Pancreas (tissue), 10 donors: Measurements from ENCODE around the gene SMARCA1. TPM values are rescaled to one million over a fixed set of nuclear protein-coding genes. Genes with fewer than 3 reads are reported as not detected.

Experiments
- ATAC-seq, 4 donors: fragments of 200-7000 bp; cut with Tn5 transposase; one replicate each; pipeline versions ENCODE4 v1.8.0 to v1.9.1; 2020; ENCODE audit warnings: mild to moderate bottlenecking in 4 of 4, moderate library complexity in 4 of 4
- DNase-seq, 6 donors: peaks; one replicate each; pipeline ENCODE4 v3.0.0-alpha.2; 2020
- FAIRE-seq: peaks from 2 replicates; lab custom pipeline; 2012; peaks lifted over from hg19 to GRCh38; lab: Jason Lieb, UNC
- H3K27ac ChIP-seq, 4 donors: fragments of 200-600 bp; sonication (generic); 1 replicate in 3 of 4; 2 replicates in 1 of 4; pipeline versions ENCODE4 v1.5.0 to v1.8.0; 2020
- H3K27me3 ChIP-seq, 4 donors: fragments of 200-600 bp; one replicate each; pipeline ENCODE4 v1.8.0; 2021
- H3K36me3 ChIP-seq, 3 donors: fragments of 200-600 bp; sonication (generic) in 1 of 3; one replicate each; pipeline versions ENCODE4 v1.5.0 to v1.8.0; 2020 to 2021
- H3K4me1 ChIP-seq, 3 donors: fragments of 200-600 bp; one replicate each; pipeline ENCODE4 v1.8.0; 2021
- H3K4me3 ChIP-seq, 4 donors: fragments of 200-600 bp; sonication (generic) in 2 of 4; one replicate each; pipeline versions ENCODE4 v1.5.0 to v1.8.0; 2020 to 2021
- H3K9me3 ChIP-seq, 4 donors: fragments of 200-600 bp; one replicate each; pipeline ENCODE4 v1.8.0; 2021
- WGBS, 2 donors: extraction: QIAGEN DNeasy Blood & Tissue Kit; methylation state at CpG; one replicate each; pipeline ENCODE4 v1.1.7; 2013; 5-methylcytosine and 5-hydroxymethylcytosine counted together
- intact Hi-C, 3 donors: fragments of 100-400 bp; cut with DNase I; formaldehyde crosslinking; loops; one replicate each; pipeline versions ENCODE4 v1.11.1 to v1.14.2; 2022
- polyA plus RNA-seq, 2 donors: library from polyadenylated mRNA; stranded (reverse); fragments of 200-250 nt; gene quantifications; one replicate each; pipeline ENCODE4 v1.2.3, GENCODE V29; 2013
- total RNA-seq, 6 donors: library from RNA; stranded (reverse); fragmentation: NEBNext Ultra II Directional in 4 of 6; extraction: Animal tissue kit (Norgen Biotek cat#: 25700) in 4 of 6; gene quantifications; one replicate each; pipeline versions ENCODE4 v1.2.1 to v1.2.4, GENCODE V29; 2021 to 2023
- TF ChIP-seq, protein P1 (sequence below), 4 donors: fragments of 200-600 bp; sonication (generic) in 3 of 4; IDR thresholded peaks; one replicate each; pipeline versions ENCODE4 v1.5.0 to v1.8.0; 2021; ENCODE audit warnings: antibody characterized with exemption in 4 of 4
- donor health status: healthy with polysubstance abuse.
- donor health status: DM: no; HTN: no; CAD: no; lungs with moderate emphysema.
- donor health status: DM: no; HTN: no; CAD: no.
- donor health status: control.
- donor health status: control.
- donor health status: Bipolar disorder and iron deficiency.
- donor health status: DM: yes; HTN: yes; CAD: no.
- donor health status: DM: no; HTN: no; CAD: no.
- donor health status: DM: no; HTN: no; CAD: no.
- donor health status: DM: yes; HTN: yes; CAD: no.

Gene SMARCA1
- total and polyA plus RNA-seq, 8 donors = 6.8 to 27.6 (median 11.4) TPM

DNA sequence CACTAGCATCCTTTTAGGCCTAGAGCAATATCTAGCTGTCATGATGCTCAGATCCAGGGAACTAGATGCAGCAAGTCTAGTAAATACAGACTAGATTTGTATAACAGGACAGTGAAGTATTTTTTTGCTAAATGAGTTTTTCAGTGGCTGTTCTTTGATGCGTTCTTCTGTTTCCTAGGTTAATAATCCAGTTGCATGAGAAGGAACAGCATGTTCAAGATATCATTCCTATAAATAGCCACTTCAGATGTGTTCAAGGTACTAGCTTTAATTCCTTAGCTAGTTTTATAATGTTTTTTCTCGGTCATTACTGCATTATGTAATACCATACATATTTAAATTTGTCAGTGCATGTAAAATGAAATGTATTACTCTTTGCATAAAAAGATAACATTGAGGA is 21.5 kb upstream of the SMARCA1 start:
- Histone ChIP-seq H3K27me3 (no peaks in the 10 kb centered on the region), H3K27ac (no peak overlapping the region), H3K4me1 (no peaks in the 10 kb centered on the region), H3K4me3 (no peak overlapping the region), H3K36me3 (no peaks in the 10 kb centered on the region), H3K9me3 (no peaks in the 10 kb centered on the region)
- TF ChIP-seq, protein P1, sequence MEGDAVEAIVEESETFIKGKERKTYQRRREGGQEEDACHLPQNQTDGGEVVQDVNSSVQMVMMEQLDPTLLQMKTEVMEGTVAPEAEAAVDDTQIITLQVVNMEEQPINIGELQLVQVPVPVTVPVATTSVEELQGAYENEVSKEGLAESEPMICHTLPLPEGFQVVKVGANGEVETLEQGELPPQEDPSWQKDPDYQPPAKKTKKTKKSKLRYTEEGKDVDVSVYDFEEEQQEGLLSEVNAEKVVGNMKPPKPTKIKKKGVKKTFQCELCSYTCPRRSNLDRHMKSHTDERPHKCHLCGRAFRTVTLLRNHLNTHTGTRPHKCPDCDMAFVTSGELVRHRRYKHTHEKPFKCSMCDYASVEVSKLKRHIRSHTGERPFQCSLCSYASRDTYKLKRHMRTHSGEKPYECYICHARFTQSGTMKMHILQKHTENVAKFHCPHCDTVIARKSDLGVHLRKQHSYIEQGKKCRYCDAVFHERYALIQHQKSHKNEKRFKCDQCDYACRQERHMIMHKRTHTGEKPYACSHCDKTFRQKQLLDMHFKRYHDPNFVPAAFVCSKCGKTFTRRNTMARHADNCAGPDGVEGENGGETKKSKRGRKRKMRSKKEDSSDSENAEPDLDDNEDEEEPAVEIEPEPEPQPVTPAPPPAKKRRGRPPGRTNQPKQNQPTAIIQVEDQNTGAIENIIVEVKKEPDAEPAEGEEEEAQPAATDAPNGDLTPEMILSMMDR (IDR thresholded peaks at IDR 0.05) = no peak
- intact Hi-C loops = no loop called here
- WGBS, 2 donors = 51 to 58% methylated on average over 2 of the region's 2 CpGs
- no peak for DNase-seq
- no peak for ATAC-seq
- peak; percentile 29 for FAIRE-seq

DNA sequence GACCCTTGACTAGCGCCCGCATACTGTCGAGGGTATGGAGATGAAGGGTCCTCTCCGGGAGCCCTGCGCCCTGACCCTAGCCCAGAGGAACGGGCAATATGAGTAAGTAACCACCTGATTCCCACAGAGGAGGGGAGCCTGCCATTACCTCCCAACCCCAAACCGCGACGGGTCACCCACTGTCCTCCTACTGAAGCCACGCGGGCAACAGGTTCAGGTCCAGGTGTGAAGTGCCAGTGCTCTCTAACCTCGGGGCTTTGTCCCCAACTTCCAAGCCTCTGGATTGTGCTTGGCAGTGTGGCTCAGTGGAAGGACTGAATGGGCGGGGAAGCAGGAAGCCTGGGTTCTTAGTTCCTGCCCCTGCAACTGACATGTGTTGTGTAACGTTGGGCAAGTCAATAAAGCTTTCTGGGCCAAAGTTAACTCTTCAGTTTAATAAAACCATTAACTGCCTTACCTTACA is 17.5 kb upstream of the SMARCA1 start:
- peak in 2 of 6 donors; percentile 14 to 40 for DNase-seq
- Histone ChIP-seq H3K4me3 (peak overlapping the region; percentile 28 to 58 (median 36)), H3K27me3 (no peaks in the 10 kb centered on the region), H3K4me1 (no peaks in the 10 kb centered on the region), H3K27ac (peak overlapping the region in 2 of 4 donors; percentile 16 to 49), H3K36me3 (no peaks in the 10 kb centered on the region), H3K9me3 (no peaks in the 10 kb centered on the region)
- 1 to 24% methylated on average over 12 to 14 of the region's 14 CpGs for WGBS, 2 donors
- FAIRE-seq = no peak
- intact Hi-C loops = no loop called here
- peak; percentile 49 to 66 (median 58) for ATAC-seq
- TF ChIP-seq, protein P1 (IDR thresholded peaks at IDR 0.05) = no peak

DNA sequence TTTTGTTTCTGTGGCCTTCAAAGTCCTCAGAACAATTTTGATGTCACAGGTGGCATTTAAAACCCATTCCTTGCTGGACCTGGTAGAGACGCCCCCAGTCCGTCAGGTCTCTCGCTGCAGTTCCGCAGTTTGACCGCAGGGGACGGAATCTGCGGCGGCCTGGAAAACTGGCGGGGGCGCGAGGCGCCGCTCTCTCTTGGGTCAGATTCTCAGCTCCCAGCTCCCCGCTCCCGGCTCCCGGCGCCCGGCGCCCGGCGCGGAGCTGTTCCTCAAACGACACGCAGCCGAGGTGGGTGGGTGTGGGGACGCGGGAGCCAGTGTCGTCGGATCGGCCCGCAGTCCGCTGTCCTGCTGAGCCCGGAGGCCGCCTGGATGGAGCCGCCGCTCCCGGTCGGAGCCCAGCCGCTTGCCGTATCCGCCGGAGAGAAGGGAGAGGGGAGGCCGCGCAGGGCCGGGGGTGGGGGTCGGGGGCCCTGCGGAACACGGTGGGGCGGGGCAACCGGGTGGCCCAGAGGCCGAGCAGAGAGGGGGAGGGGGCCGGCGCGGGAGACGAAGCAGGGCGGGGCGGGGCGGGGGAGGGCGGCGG is 16.9 kb upstream of the SMARCA1 start, which contains the start of gene OCRL:
OCRL (plus strand) TSS at position 192 of the 586 bp plus-strand sequence; CDS start at position 373, 181 bp downstream.
- 0 to 22% methylated on average over 36 to 45 of the region's 60 CpGs for WGBS, 2 donors
- H3K27me3 ChIP-seq = no peaks in the 10 kb centered on the region
- DNase-seq (peak; percentile 51 to 86 (median 74)), ATAC-seq (peak; percentile 91 to 98 (median 97)), FAIRE-seq (no peak)
- H3K27ac ChIP-seq = peak within 1 kb of the TSS in 3 of 4 donors; percentile 16 to 49 (median 48)
- intact Hi-C loops = no loop called here
- no peaks in the 10 kb centered on the region for H3K9me3 ChIP-seq
- TF ChIP-seq, protein P1 (IDR thresholded peaks at IDR 0.05) = peak; percentile 46 to 70 (median 50)
- H3K4me3 ChIP-seq = peak within 1 kb of the TSS; percentile 28 to 58 (median 36)
- no peaks in the 10 kb centered on the region for H3K4me1 ChIP-seq
- H3K36me3 ChIP-seq = no peaks in the 10 kb centered on the region

DNA sequence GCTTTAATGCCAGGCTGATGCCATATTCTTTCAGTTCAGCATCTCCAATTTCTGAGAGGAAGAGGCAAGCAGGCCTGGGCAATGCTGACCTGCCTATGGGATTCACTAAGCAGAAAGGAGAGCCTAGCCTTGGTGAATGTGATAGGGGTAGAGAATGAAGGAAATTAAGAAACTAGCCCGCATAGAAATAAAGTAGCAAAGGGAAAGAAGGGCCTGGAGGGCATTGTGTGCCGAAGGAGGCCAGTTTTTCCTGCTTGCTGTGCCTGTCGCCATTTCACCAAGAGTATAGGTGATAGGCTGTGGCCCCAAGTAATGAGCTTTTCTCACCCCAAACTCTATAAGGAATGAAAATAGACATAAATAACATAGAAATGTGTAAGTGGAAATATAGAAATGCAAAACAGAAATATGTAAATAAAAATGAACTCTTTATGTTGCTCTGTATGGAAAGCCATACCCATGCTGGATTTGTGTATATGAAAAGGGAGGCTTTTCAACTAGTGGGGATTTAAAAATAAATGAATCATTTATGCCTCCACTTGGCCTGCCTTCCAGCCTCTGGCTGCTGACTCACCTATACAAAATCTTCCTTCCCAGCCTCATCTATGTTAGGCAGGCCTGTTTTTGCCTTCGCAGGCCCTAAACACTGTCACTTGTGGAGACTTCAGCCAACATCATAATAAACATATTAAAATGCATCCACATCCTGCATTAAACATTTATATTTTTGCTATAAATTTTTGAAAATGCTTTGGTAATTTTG is 11.7 kb upstream of the SMARCA1 start:
- TF ChIP-seq, protein P1 (IDR thresholded peaks at IDR 0.05) = no peak

More for the DNA sequence above, 11.7 kb upstream of the SMARCA1 start:
- FAIRE-seq (no peak), ATAC-seq (no peak), DNase-seq (no peak)
- intact Hi-C loops = no loop called here
- Histone ChIP-seq H3K4me1 (no peaks in the 10 kb centered on the region), H3K36me3 (no peaks in the 10 kb centered on the region), H3K27ac (no peak overlapping the region), H3K9me3 (no peaks in the 10 kb centered on the region), H3K27me3 (no peaks in the 10 kb centered on the region), H3K4me3 (no peak overlapping the region)
- 75 to 83% methylated on average over 4 of the region's 4 CpGs for WGBS, 2 donors
